Endothelial cell (in vitro differentiated cells): ENCODE data around the gene AGTPBP1. TPM values are rescaled to one million over a fixed set of nuclear protein-coding genes. Genes with fewer than 3 reads are reported as not detected.
"Not testable (repeated sequence)": the region's sequence is repeated elsewhere in the genome, so short reads cannot be mapped to it uniquely, and the experiment has no call there.

Experiments used
- DNase-seq: peaks from one replicate; pipeline ENCODE4 v3.0.0; 2021; ENCODE audit warnings: low spot score
- H3K27ac Mint-ChIP-seq: one replicate; pipeline ENCODE4 v1.8.0; 2021; ENCODE audit warnings: mixed read lengths, inconsistent platforms; ENCODE audit not compliant: unreplicated experiment
- H3K27me3 Mint-ChIP-seq: one replicate; pipeline ENCODE4 v1.8.0; 2021; ENCODE audit warnings: mild to moderate bottlenecking, moderate library complexity, mixed read lengths, inconsistent platforms; ENCODE audit not compliant: unreplicated experiment
- H3K36me3 Mint-ChIP-seq: one replicate; pipeline ENCODE4 v1.8.0; 2021; ENCODE audit warnings: mild to moderate bottlenecking, low read depth, mixed read lengths, inconsistent platforms; ENCODE audit not compliant: unreplicated experiment
- H3K4me1 Mint-ChIP-seq: one replicate; pipeline ENCODE4 v1.8.0; 2021; ENCODE audit warnings: mild to moderate bottlenecking, mixed read lengths, inconsistent platforms; ENCODE audit not compliant: unreplicated experiment
- H3K4me3 Mint-ChIP-seq: one replicate; pipeline ENCODE4 v1.8.0; 2021; ENCODE audit warnings: mild to moderate bottlenecking, mixed read lengths, inconsistent platforms; ENCODE audit not compliant: unreplicated experiment
- H3K9me3 Mint-ChIP-seq: one replicate; pipeline ENCODE4 v1.8.0; 2021; ENCODE audit warnings: mixed read lengths, inconsistent platforms; ENCODE audit not compliant: unreplicated experiment
- CTCF ChIP-seq: fragments of 200-600 bp; sonication (generic); IDR thresholded peaks from one replicate; pipeline ENCODE4 v1.5.0; 2021; ENCODE audit warnings: antibody characterized with exemption; ENCODE audit not compliant: unreplicated experiment
- total RNA-seq: library from RNA; stranded (reverse); fragmentation: NEBNext Ultra II Directional; extraction: Animal tissue kit (Norgen Biotek cat#: 25700); gene quantifications from one replicate; pipeline ENCODE4 v1.2.1, GENCODE V29; 2021; ENCODE audit not compliant: unreplicated experiment

Gene AGTPBP1
- total RNA-seq, 1 donor from 2014 or later = 48.9 TPM

- Mint-ChIP-seq H3K9me3 (no peaks in the 10 kb centered on the region), H3K27ac (no peak overlapping the region), H3K4me1 (peaks cover 9% of the 10 kb centered on the region), H3K27me3 (no peaks in the 10 kb centered on the region), H3K36me3 (peaks cover 4% of the 10 kb centered on the region), H3K4me3 (no peak overlapping the region)
- no peak for DNase-seq
- TF ChIP-seq CTCF = no peak
Measured at GRCh38 chr9:85727500-85727899, 14.3 kb downstream of the AGTPBP1 start.

- no peak for TF ChIP-seq CTCF
- Mint-ChIP-seq H3K4me1 (peaks cover 9% of the 10 kb centered on the region), H3K9me3 (no peaks in the 10 kb centered on the region), H3K36me3 (peaks cover 4% of the 10 kb centered on the region), H3K27me3 (no peaks in the 10 kb centered on the region), H3K4me3 (no peak overlapping the region), H3K27ac (no peak overlapping the region)
- DNase-seq = no peak
Measured at GRCh38 chr9:85726737-85727136, 15.0 kb downstream of the AGTPBP1 start.

GRCh38 chr9:85723215-85723614 is 18.5 kb downstream of the AGTPBP1 start:
- Mint-ChIP-seq H3K9me3 (no peaks in the 10 kb centered on the region), H3K27ac (no peak overlapping the region), H3K4me1 (peaks cover 9% of the 10 kb centered on the region), H3K4me3 (no peak overlapping the region), H3K27me3 (peaks cover 3% of the 10 kb centered on the region), H3K36me3 (peaks cover 10% of the 10 kb centered on the region)
- peak; percentile 23 for DNase-seq
- TF ChIP-seq CTCF = no peak

GRCh38 chr9:85719411-85719810 is 22.3 kb downstream of the AGTPBP1 start:
- not testable (repeated sequence) for H3K27ac Mint-ChIP-seq, DNase-seq, H3K27me3 Mint-ChIP-seq, H3K9me3 Mint-ChIP-seq, H3K4me3 Mint-ChIP-seq
- peaks cover 19% of the 10 kb centered on the region for H3K4me1 Mint-ChIP-seq
- peaks cover 10% of the 10 kb centered on the region for H3K36me3 Mint-ChIP-seq

GRCh38 chr9:85717818-85718217 is 23.9 kb downstream of the AGTPBP1 start:
- H3K36me3 Mint-ChIP-seq, H3K27ac Mint-ChIP-seq, H3K4me3 Mint-ChIP-seq, H3K9me3 Mint-ChIP-seq, DNase-seq, H3K27me3 Mint-ChIP-seq: not testable (repeated sequence)
- H3K4me1 Mint-ChIP-seq = peaks cover 14% of the 10 kb centered on the region

- Mint-ChIP-seq H3K36me3 (peaks cover 6% of the 10 kb centered on the region), H3K27ac (no peak overlapping the region), H3K4me3 (no peak overlapping the region), H3K9me3 (no peaks in the 10 kb centered on the region), H3K27me3 (peaks cover 5% of the 10 kb centered on the region), H3K4me1 (peaks cover 14% of the 10 kb centered on the region)
- TF ChIP-seq CTCF = no peak
- DNase-seq = no peak
Measured at GRCh38 chr9:85717220-85717619, 24.5 kb downstream of the AGTPBP1 start.
